GM10248 (cell line): ENCODE results near the gene BMPR1B.

ENCODE experiments used
- CTCF ChIA-PET: fragments of 300-600 bp; sonication (Branson Sonifier 250); formaldehyde crosslinking; extraction: SDS; loops from one replicate; lab custom pipeline; 2021; ENCODE audit warnings: antibody characterized with exemption; lab: Yijun Ruan, JAX
- POLR2A ChIA-PET: fragments of 350-650 bp; sonication (Branson Sonifier 250); formaldehyde crosslinking; extraction: SDS; loops from one replicate; lab custom pipeline; 2020; ENCODE audit warnings: antibody characterized with exemption; lab: Yijun Ruan, JAX
- DNase-seq: peaks from one replicate; pipeline ENCODE4 v3.0.0; 2012; ENCODE audit errors: extremely low spot score
- TF ChIP-seq, protein P1 (sequence below): IDR thresholded peaks from 2 replicates; pipeline ENCODE4 v1.5.1; 2012; ENCODE audit warnings: mild to moderate bottlenecking, low read depth; ENCODE audit errors: extremely low read depth, missing control alignments, control extremely low read depth

The BMPR1B gene

DNA sequence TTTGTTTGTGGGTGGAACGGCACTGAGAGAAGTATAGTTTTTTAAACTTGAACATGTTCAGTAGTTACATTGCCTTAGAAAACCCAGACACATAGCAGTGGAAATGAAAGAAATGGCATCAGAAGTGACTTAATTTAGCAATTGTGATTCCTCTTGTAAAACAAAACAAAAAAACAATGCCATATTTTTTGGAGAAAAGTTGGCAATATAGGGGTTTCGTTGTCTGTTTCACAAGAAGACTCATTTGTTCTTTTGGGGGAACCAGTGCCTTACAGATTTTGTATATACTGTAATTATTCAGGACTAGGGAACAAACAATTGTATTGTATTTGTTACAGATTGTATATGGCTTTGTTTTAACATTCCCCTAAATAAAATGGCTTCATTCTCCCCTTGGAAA is 400.3 kb downstream of the BMPR1B start:
- TF ChIP-seq, protein P1, sequence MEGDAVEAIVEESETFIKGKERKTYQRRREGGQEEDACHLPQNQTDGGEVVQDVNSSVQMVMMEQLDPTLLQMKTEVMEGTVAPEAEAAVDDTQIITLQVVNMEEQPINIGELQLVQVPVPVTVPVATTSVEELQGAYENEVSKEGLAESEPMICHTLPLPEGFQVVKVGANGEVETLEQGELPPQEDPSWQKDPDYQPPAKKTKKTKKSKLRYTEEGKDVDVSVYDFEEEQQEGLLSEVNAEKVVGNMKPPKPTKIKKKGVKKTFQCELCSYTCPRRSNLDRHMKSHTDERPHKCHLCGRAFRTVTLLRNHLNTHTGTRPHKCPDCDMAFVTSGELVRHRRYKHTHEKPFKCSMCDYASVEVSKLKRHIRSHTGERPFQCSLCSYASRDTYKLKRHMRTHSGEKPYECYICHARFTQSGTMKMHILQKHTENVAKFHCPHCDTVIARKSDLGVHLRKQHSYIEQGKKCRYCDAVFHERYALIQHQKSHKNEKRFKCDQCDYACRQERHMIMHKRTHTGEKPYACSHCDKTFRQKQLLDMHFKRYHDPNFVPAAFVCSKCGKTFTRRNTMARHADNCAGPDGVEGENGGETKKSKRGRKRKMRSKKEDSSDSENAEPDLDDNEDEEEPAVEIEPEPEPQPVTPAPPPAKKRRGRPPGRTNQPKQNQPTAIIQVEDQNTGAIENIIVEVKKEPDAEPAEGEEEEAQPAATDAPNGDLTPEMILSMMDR = no peak
- POLR2A ChIA-PET = no interaction called here
- DNase-seq = no peak
- CTCF ChIA-PET = no interaction called here

DNA sequence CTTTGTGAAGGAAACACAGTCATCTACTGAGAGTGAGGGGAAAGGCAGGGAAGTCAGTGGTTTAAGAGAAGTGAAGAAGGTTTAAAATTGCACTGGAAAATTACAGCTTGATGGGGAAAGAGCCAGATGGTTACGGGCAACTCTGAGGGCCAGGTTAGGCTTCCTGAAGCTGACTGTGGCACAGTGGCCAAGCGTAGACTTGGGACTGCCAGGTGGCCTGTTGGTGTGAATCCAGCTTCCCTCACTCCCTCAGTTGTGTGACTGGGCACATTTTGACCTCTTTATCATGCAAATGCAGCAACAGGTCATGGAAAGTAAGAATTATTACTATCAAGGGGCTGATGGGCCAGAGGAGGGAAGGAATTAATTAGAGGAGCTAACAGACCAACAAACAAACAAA is 400.9 kb downstream of the BMPR1B start:
- TF ChIP-seq, protein P1 = no peak
- CTCF ChIA-PET = no interaction called here
- DNase-seq = no peak
- POLR2A ChIA-PET = no interaction called here

DNA sequence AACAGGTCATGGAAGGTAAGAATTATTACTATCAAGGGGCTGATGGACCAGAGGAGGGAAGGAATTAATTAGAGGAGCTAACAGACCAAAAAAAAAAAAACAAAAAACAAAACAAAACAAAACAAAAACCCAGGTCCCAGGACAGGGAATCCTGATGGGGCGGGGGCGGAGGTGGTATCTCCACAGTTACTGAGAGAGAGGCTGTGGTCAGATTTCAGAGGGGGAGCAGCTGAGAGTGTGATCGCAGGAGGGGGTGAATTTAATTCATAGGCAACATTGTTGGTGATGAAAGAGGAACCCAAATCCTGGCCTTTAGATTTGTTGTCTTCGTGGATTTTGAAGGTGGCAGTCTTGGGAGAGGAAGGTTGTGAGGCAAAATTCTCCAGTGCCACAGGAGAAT is 401.6 kb downstream of the BMPR1B start:
- ChIA-PET CTCF (no interaction called here), POLR2A (no interaction called here)
- TF ChIP-seq, protein P1 = no peak
- no peak for DNase-seq

DNA sequence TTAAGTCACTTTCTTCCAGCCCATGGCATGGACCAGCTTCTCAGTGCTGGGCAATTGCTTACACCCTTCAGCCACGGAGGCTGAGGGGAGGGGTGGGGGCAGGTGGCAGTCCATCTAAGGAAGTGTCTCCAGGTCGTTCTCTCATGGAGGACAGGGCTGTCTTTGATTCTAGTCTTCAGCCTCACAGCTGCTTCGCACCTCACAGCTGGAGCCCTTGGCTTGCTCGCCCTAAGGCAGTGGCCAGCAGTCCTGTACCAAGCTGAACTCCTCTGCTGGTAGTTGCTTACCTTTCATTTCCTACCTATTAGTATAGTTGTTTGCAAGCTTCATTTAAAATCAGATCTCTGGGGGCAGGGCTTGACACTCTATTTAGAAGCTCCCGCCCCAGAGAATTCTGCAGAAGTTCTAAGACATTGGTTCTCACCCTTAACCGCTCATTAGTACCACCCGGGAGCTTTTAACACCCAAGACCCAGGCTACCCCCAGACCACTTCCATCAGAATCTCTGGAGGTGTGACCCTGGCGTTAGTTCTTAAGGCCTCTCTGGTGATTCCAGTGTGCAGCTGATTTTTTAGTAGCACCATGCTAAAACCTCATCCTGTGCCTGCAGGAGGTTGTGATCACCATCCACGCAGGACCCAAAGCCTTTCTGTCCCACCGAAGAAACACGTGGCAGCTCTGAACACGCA is 404.2 kb downstream of the BMPR1B start:
- ChIA-PET POLR2A (no interaction called here), CTCF (no interaction called here)
- DNase-seq = no peak
- TF ChIP-seq, protein P1 = no peak

DNA sequence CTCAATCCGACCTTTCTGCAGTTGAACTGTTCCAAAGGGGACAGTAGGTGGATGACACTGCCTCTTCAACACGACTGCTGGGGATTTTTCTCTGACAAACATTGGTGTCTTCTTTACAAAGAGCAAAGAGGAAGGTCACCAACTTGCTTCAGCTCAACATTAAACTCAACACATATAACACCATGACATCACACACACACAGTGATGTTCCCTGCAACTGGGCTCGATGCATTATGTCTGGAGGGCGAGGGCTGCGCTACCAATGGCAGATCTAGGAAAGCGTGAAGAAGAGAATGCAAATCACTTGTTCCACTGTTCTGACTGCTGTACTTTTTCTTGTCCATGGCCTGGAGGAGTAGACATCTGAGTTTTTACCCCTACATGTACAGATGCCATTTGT is 405.1 kb downstream of the BMPR1B start:
- ChIA-PET POLR2A (no interaction called here), CTCF (interaction anchor here (1.0 kb wide), 1 partner anchor 9 kb away, joined by 6 read pairs; no protein-coding TSS in a partner anchor)
- DNase-seq = no peak
- TF ChIP-seq, protein P1 = no peak

DNA sequence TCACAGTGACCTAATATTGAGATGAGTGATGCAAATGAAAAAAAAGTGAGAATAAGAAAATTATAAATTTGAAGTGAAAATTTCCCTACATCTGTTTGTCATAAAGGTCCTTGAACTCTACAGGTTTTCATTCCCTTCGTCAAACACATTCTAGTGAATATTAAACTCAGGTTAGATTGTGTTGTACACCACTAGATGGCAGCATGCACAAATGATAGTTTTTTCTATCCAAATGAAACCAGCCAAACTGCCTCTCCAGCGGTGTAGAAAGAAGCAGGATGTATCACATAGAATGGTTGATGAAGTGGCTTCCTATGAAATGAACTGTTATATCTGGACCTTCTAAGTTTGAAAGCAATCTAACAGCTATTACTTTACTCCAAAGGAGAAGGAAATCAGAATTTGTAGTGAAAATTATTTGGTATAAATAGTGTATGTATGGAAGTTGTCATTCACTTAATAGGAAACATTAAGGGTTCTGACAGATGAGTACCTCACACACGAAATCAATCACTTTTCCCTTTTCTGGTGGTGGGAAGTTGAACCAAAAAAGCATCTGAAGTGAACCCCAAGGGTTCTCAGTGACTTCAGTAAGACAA is 408.3 kb downstream of the BMPR1B start:
- POLR2A ChIA-PET = no interaction called here
- DNase-seq = peak; percentile 35

More for the DNA sequence above, 408.3 kb downstream of the BMPR1B start:
- TF ChIP-seq, protein P1 = peak; percentile 70
- CTCF ChIA-PET = interaction anchor here (0.8 to 2.3 kb wide), 8 partner anchors 11 to 1187 kb away, joined by 3 to 12 read pairs (median 4); no protein-coding TSS in a partner anchor
